Stomach (tissue), 9 donors: ENCODE data around the gene COA1. TPM values are rescaled to one million over a fixed set of nuclear protein-coding genes. Genes with fewer than 3 reads are reported as not detected.

Experiments
- DNase-seq, 2 donors: peaks; one replicate each; pipeline versions ENCODE4 v3.0.0 to v3.0.0-alpha.2; 2013 to 2019
- H3K27ac ChIP-seq, 5 donors: fragments of 200-600 bp in 4 of 5; sonication (generic) in 4 of 5; one replicate each; pipeline ENCODE4 v1.5.1; 2013 to 2019; ENCODE audit warnings: mild to moderate bottlenecking in 1 of 5, moderate library complexity in 1 of 5
- H3K27me3 ChIP-seq, 3 donors: fragments of 200-600 bp; sonication (generic); one replicate each; pipeline ENCODE4 v1.5.1; 2017 to 2019; ENCODE audit warnings: mixed run types in 1 of 3
- H3K36me3 ChIP-seq, 4 donors: fragments of 200-600 bp; sonication (generic); 1 replicate in 3 of 4; 2 replicates in 1 of 4; pipeline ENCODE4 v1.5.1; 2016 to 2019
- H3K4me1 ChIP-seq, 4 donors: fragments of 200-600 bp; sonication (generic); one replicate each; pipeline ENCODE4 v1.5.1; 2016 to 2019
- H3K4me3 ChIP-seq, 4 donors: fragments of 200-600 bp; sonication (generic) in 3 of 4; one replicate each; pipeline ENCODE4 v1.5.1; 2016 to 2019; ENCODE audit warnings: mild to moderate bottlenecking in 1 of 4
- H3K9me3 ChIP-seq, 4 donors: fragments of 200-600 bp; sonication (generic); one replicate each; pipeline ENCODE4 v1.5.1; 2016 to 2019
- EP300 ChIP-seq: sonication (generic); formaldehyde crosslinking; IDR thresholded peaks from one replicate; pipeline ENCODE4 v1.6.1; 2017; ENCODE audit warnings: antibody characterized with exemption
- POLR2A ChIP-seq, 4 donors: fragments of 450-650 bp; IDR thresholded peaks; one replicate each; pipeline ENCODE4 v1.6.1; 2016; ENCODE audit warnings: antibody characterized with exemption in 4 of 4, control low read depth in 2 of 4, mild to moderate bottlenecking in 1 of 4, moderate library complexity in 1 of 4
- POLR2AphosphoS5 ChIP-seq, 3 donors: sonication (generic); formaldehyde crosslinking; IDR thresholded peaks; one replicate each; pipeline ENCODE4 v1.6.1; 2016; ENCODE audit warnings: antibody characterized with exemption in 3 of 3
- whole genome bisulfite sequencing, 5 donors: extraction: QIAGEN DNeasy Blood & Tissue Kit in 3 of 5; methylation state at CpG; one replicate each; pipeline versions ENCODE4 v1.1.5 to v1.1.7; 2013 to 2018; 5-methylcytosine and 5-hydroxymethylcytosine counted together
- intact Hi-C: fragments of 100-400 bp; cut with DNase I; formaldehyde crosslinking; loops from one replicate; pipeline ENCODE4 v1.15.1; 2023; ENCODE audit warnings: low total_unique reads
- polyA plus RNA-seq, 3 donors: library from polyadenylated mRNA; stranded (reverse); fragments of 200-250 nt; gene quantifications; one replicate each; pipeline ENCODE4 v1.2.3, GENCODE V29; 2013
- total RNA-seq, 5 donors: library from RNA; depleted of rRNA; stranded (reverse); fragments of >200 nt; gene quantifications; one replicate each; pipeline versions ENCODE4 v1.1.0 to v1.2.3, GENCODE V29; 2014 to 2016
- TF ChIP-seq, protein P1 (sequence below), 7 experiments: fragments of 450-650 bp in 4 of 7; fragments of 200-600 bp in 3 of 7; sonication (generic) in 3 of 7; IDR thresholded peaks; one replicate each; pipeline ENCODE4 v1.5.1; 2016 to 2019; ENCODE audit warnings: antibody characterized with exemption in 7 of 7, control low read depth in 2 of 7, mild to moderate bottlenecking in 1 of 7
- donor health status: healthy with polysubstance abuse.
- donor health status: Bipolar disorder and iron deficiency.
- donor health status: healthy.

Gene COA1
- total and polyA plus RNA-seq, 8 donors: 13.9 to 184 (median 69.9) TPM

DNA sequence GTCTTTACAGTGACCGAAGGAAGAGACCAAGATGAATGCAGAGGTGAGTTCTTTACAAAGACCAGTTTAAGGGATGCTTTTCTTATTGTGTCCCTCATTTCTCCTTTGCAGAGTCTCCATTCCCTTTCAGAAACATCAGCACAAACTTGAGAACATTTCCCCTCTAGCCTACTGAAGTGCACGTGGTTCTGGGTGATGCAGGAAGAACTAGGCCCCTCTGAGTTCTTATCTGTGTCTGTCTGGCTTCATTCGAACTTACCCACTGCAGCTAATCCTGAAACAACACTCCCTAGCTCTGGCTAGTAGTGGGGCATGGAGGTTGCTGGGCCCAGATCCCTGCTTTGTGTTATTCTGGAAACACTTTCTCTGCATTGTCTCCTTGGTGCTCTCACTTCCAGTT is 41.8 kb upstream of the COA1 start:
- H3K27ac ChIP-seq: no peak overlapping the region
- H3K27me3 ChIP-seq: no peaks in the 10 kb centered on the region
- TF ChIP-seq EP300 (no peak), POLR2A (IDR thresholded peaks at IDR 0.05) (no peak), POLR2AphosphoS5 (IDR thresholded peaks at IDR 0.05) (no peak)
- TF ChIP-seq, protein P1, sequence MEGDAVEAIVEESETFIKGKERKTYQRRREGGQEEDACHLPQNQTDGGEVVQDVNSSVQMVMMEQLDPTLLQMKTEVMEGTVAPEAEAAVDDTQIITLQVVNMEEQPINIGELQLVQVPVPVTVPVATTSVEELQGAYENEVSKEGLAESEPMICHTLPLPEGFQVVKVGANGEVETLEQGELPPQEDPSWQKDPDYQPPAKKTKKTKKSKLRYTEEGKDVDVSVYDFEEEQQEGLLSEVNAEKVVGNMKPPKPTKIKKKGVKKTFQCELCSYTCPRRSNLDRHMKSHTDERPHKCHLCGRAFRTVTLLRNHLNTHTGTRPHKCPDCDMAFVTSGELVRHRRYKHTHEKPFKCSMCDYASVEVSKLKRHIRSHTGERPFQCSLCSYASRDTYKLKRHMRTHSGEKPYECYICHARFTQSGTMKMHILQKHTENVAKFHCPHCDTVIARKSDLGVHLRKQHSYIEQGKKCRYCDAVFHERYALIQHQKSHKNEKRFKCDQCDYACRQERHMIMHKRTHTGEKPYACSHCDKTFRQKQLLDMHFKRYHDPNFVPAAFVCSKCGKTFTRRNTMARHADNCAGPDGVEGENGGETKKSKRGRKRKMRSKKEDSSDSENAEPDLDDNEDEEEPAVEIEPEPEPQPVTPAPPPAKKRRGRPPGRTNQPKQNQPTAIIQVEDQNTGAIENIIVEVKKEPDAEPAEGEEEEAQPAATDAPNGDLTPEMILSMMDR (IDR thresholded peaks at IDR 0.05): no peak
- H3K4me1 ChIP-seq: peaks cover 0 to 12% (median 3%) of the 10 kb centered on the region in 4 donors
- peaks cover 5 to 24% (median 20%) of the 10 kb centered on the region in 4 donors for H3K36me3 ChIP-seq
- WGBS, 5 donors: 57 to 66% (median 62%) methylated on average over 3 of the region's 3 CpGs
- no peak for DNase-seq
- H3K9me3 ChIP-seq: no peaks in the 10 kb centered on the region
- intact Hi-C loops: no loop called here
- no peak overlapping the region for H3K4me3 ChIP-seq

DNA sequence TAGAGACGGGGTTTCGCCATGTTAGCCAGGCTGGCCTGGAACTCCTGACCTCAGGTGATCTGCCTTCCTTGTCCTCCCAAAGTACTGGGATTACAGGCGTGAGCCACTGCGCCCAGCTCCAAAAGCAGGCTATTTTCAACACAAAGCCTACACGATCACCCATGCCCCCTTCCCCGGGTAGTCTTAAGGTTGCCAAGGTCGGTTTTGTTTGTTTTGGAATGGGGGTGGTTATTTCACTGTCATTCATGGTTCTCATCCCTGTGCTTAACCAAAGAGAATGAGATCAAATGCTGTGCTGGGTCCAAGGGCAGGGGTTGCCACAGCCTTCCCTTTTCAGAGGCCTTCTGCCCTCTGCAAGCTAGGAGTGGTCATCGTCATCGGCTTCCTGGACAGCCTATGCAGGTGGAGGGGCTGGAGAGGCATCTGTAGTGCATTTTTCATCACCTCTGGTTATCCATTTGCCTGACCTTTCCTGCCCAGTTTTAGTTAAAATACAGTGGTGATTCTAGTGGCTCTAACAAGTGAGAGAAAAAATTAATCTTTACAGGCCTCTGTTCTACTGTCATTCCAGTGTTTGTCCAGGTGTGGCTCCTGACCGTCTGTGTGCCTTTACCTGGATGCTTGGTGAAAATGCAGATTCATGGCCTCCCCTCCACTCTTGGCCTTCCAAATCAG is 40.6 kb upstream of the COA1 start:
- peaks cover 4 to 23% (median 12%) of the 10 kb centered on the region in 4 donors for H3K4me1 ChIP-seq
- intact Hi-C loops: no loop called here
- TF ChIP-seq, protein P1 (IDR thresholded peaks at IDR 0.05): no peak
- TF ChIP-seq POLR2A (IDR thresholded peaks at IDR 0.05): no peak
- no peak for TF ChIP-seq POLR2AphosphoS5 (IDR thresholded peaks at IDR 0.05)
- no peak for TF ChIP-seq EP300
- no peak overlapping the region for H3K4me3 ChIP-seq
- no peaks in the 10 kb centered on the region for H3K27me3 ChIP-seq
- no peak overlapping the region for H3K27ac ChIP-seq
- no peak for DNase-seq
- 77 to 83% (median 82%) methylated on average over 10 of the region's 10 CpGs for WGBS, 5 donors
- H3K36me3 ChIP-seq: peaks cover 5 to 24% (median 20%) of the 10 kb centered on the region in 4 donors
- H3K9me3 ChIP-seq: no peaks in the 10 kb centered on the region

DNA sequence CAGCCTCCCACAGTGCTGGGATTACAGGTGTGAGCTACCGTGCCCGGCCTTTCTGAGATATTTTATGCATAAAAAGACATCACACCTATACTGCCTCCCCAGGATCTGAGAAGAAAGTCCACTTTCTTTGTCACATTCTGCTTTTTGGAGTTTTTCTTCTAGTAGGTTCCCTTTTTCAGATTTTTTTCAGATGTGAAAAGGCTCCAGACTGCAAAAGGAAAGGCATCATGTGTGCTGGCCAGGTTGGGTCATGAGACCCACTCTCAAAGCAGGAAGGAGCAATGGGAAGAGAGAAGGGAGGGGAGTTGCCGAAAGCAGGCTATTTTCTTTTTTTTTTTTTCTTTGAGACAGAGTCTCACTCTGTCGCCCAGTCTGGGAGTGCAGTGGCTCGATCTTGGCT is 40.0 kb upstream of the COA1 start:
- Histone ChIP-seq H3K9me3 (no peaks in the 10 kb centered on the region), H3K4me3 (no peak overlapping the region), H3K4me1 (peaks cover 10 to 30% (median 19%) of the 10 kb centered on the region in 4 donors), H3K27me3 (no peaks in the 10 kb centered on the region), H3K36me3 (peaks cover 5 to 24% (median 20%) of the 10 kb centered on the region in 4 donors), H3K27ac (no peak overlapping the region)
- 91 to 94% (median 93%) methylated on average over 4 to 5 of the region's 5 CpGs for WGBS, 5 donors
- DNase-seq: no peak
- intact Hi-C loops: no loop called here
- TF ChIP-seq, protein P1 (IDR thresholded peaks at IDR 0.05): no peak
- TF ChIP-seq EP300 (no peak), POLR2A (IDR thresholded peaks at IDR 0.05) (no peak), POLR2AphosphoS5 (IDR thresholded peaks at IDR 0.05) (no peak)

DNA sequence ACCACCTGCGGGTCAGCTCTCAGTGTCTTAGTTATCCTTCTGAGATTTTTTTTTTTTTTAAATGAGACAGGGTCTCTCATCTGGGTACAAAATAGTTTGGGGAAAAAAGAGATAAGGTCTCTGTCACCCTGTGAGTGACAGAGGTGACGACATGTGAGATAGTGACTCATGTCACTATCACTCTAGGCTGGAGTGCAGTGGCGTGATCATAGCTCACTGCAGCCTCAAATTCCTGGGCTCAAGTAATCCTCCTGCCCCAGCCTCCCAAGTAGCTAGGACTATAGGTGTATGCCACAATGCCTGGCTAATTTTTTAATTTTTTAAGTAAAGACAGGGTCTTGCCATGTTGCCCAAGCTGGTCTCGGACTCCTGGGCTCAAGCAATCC is 39.6 kb upstream of the COA1 start:
- 91 to 93% (median 92%) methylated on average over 4 of the region's 4 CpGs for WGBS, 5 donors

More for the DNA sequence above, 39.6 kb upstream of the COA1 start:
- Histone ChIP-seq H3K27ac (no peak overlapping the region), H3K36me3 (peaks cover 5 to 24% (median 20%) of the 10 kb centered on the region in 4 donors), H3K9me3 (no peaks in the 10 kb centered on the region), H3K4me1 (peaks cover 14 to 34% (median 22%) of the 10 kb centered on the region in 4 donors), H3K27me3 (no peaks in the 10 kb centered on the region), H3K4me3 (no peak overlapping the region)
- intact Hi-C loops: no loop called here
- DNase-seq: no peak
- TF ChIP-seq EP300 (no peak), POLR2AphosphoS5 (IDR thresholded peaks at IDR 0.05) (no peak), POLR2A (IDR thresholded peaks at IDR 0.05) (no peak)
- TF ChIP-seq, protein P1 (IDR thresholded peaks at IDR 0.05): no peak
